H1 (cell line): ENCODE data around the gene LIN28B. TPM values are rescaled to one million over a fixed set of nuclear protein-coding genes. Genes with fewer than 3 reads are reported as not detected.

ENCODE experiments used
- CTCF ChIA-PET: fragments of 300-600 bp; sonication (Branson Sonifier 250); formaldehyde crosslinking; loops from one replicate; lab custom pipeline; 2021; ENCODE audit not compliant: partially characterized antibody; lab: Charles Lee
- POLR2A ChIA-PET: fragments of 300-600 bp; sonication (Branson Sonifier 250); formaldehyde crosslinking; loops from one replicate; lab custom pipeline; 2021; ENCODE audit warnings: inconsistent platforms; ENCODE audit not compliant: partially characterized antibody; lab: Charles Lee
- DNase-seq, 2 experiments: peaks; one replicate each; pipeline versions ENCODE4 v3.0.0 to v3.0.0-alpha.2; 2010 to 2022; ENCODE audit warnings: low spot score in 2 of 2, low read depth in 1 of 2, mixed read lengths in 1 of 2
- FAIRE-seq: peaks from 2 replicates; lab custom pipeline; 2011; peaks lifted over from hg19 to GRCh38; lab: Jason Lieb, UNC
- H2AFZ ChIP-seq: 2 replicates; pipeline ENCODE4 v1.8.1; 2012; ENCODE audit warnings: low read length, inconsistent platforms
- H2AK5ac ChIP-seq: 2 replicates; pipeline ENCODE4 v1.6.1; 2013; ENCODE audit warnings: low read depth, low read length
- H2BK120ac ChIP-seq: replicated peaks from 2 replicates; pipeline ENCODE3; 2013; ENCODE audit warnings: low read depth, low read length, inconsistent platforms
- H2BK12ac ChIP-seq: 2 replicates; pipeline ENCODE4 v1.6.1; 2013; ENCODE audit warnings: low read depth, low read length
- H2BK15ac ChIP-seq: 2 replicates; pipeline ENCODE4 v1.6.1; 2013; ENCODE audit warnings: low read length
- H2BK20ac ChIP-seq: 2 replicates; pipeline ENCODE4 v1.6.1; 2013; ENCODE audit warnings: low read length
- H2BK5ac ChIP-seq: 2 replicates; pipeline ENCODE4 v1.6.1; 2013; ENCODE audit warnings: low read depth, low read length
- H3K14ac ChIP-seq: 2 replicates; pipeline ENCODE4 v1.6.1; 2013; ENCODE audit warnings: inconsistent platforms; ENCODE audit not compliant: insufficient read length
- H3K18ac ChIP-seq: 2 replicates; pipeline ENCODE4 v1.6.1; 2013; ENCODE audit warnings: low read length; ENCODE audit errors: extremely low read depth
- H3K23ac ChIP-seq: 2 replicates; pipeline ENCODE4 v1.6.1; 2013; ENCODE audit warnings: inconsistent platforms; ENCODE audit not compliant: insufficient read length
- H3K23me2 ChIP-seq: 2 replicates; pipeline ENCODE4 v1.6.1; 2013; ENCODE audit warnings: low read depth, low read length
- H3K27ac ChIP-seq: 2 replicates; pipeline ENCODE4 v1.6.1; 2011; ENCODE audit warnings: low read depth, low read length, inconsistent platforms
- H3K27me3 ChIP-seq, 4 experiments: replicated peaks in 1 of 4; 1 replicate in 1 of 4; 2 replicates in 3 of 4; pipeline versions ENCODE4 v1.6.1 to v1.8.1; 2011 to 2013; ENCODE audit warnings: low read length in 3 of 4, mild to moderate bottlenecking in 3 of 4, inconsistent platforms in 2 of 4, mixed read lengths in 2 of 4, moderate library complexity in 1 of 4; ENCODE audit not compliant: control insufficient read depth in 3 of 4, insufficient read depth in 3 of 4; ENCODE audit errors: extremely low read depth in 1 of 4
- H3K36me3 ChIP-seq, 4 experiments: 2 replicates each; pipeline versions ENCODE4 v1.6.1 to v1.8.1; 2011 to 2013; ENCODE audit warnings: mild to moderate bottlenecking in 4 of 4, low read length in 3 of 4, moderate library complexity in 2 of 4, control low read depth in 1 of 4, inconsistent platforms in 1 of 4; ENCODE audit not compliant: insufficient read depth in 4 of 4, control insufficient read depth in 2 of 4
- H3K4ac ChIP-seq: replicated peaks from 2 replicates; pipeline ENCODE3; 2013; ENCODE audit warnings: low read length, low read depth, mixed read lengths, inconsistent platforms; ENCODE audit not compliant: insufficient read length
- H3K4me1 ChIP-seq, 4 experiments: replicated peaks in 1 of 4; 1 replicate in 1 of 4; 2 replicates in 3 of 4; pipeline versions ENCODE4 v1.6.1 to v1.8.1; 2011 to 2013; ENCODE audit warnings: low read length in 3 of 4, inconsistent platforms in 2 of 4, mixed read lengths in 1 of 4; ENCODE audit not compliant: insufficient read depth in 4 of 4, control insufficient read depth in 3 of 4
- H3K4me2 ChIP-seq, 2 experiments: 2 replicates each; pipeline versions ENCODE4 v1.6.1 to v1.8.1; 2011 to 2013; ENCODE audit warnings: low read depth in 2 of 2, low read length in 2 of 2, control low read depth in 1 of 2, inconsistent platforms in 1 of 2, mild to moderate bottlenecking in 1 of 2; ENCODE audit not compliant: insufficient read depth in 1 of 2
- H3K4me3 ChIP-seq, 4 experiments: fragments of 200-600, 300-600 bp in 1 of 4; sonication (generic), shearing (Covaris generic), sonication (Bioruptor Twin) in 1 of 4; 2 replicates each; pipeline versions ENCODE4 v1.5.1 to v1.8.1; 2011 to 2016; ENCODE audit warnings: low read length in 4 of 4, low read depth in 3 of 4, control low read depth in 2 of 4, inconsistent platforms in 2 of 4, mild to moderate bottlenecking in 2 of 4, mixed read lengths in 1 of 4, moderate library complexity in 1 of 4; ENCODE audit not compliant: insufficient read depth in 2 of 4; ENCODE audit errors: extremely low read depth in 1 of 4
- H3K56ac ChIP-seq: replicated peaks from 2 replicates; pipeline ENCODE3; 2013; ENCODE audit warnings: low read depth, mild to moderate bottlenecking, mixed read lengths, low read length, inconsistent platforms; ENCODE audit not compliant: insufficient read length
- H3K79me1 ChIP-seq: 2 replicates; pipeline ENCODE4 v1.6.1; 2013; ENCODE audit warnings: low read depth, low read length, control low read depth
- H3K79me2 ChIP-seq, 2 experiments: 2 replicates each; pipeline versions ENCODE4 v1.6.1 to v1.8.1; 2012 to 2013; ENCODE audit warnings: low read length in 2 of 2, mild to moderate bottlenecking in 2 of 2, inconsistent platforms in 1 of 2; ENCODE audit not compliant: insufficient read depth in 2 of 2, control insufficient read depth in 1 of 2
- H3K9ac ChIP-seq, 4 experiments: replicated peaks in 1 of 4; 1 replicate in 1 of 4; 2 replicates in 3 of 4; pipeline versions ENCODE4 v1.6.1 to v1.8.1; 2011 to 2013; ENCODE audit warnings: low read depth in 3 of 4, low read length in 3 of 4, control low read depth in 2 of 4, mild to moderate bottlenecking in 2 of 4, moderate library complexity in 2 of 4, inconsistent platforms in 1 of 4; ENCODE audit errors: extremely low read depth in 1 of 4
- H3K9me3 ChIP-seq, 2 experiments: 2 replicates each; pipeline versions ENCODE4 v1.6.1 to v1.8.1; 2012 to 2013; ENCODE audit warnings: mild to moderate bottlenecking in 2 of 2, moderate library complexity in 2 of 2, control low read depth in 1 of 2, inconsistent platforms in 1 of 2, low read depth in 1 of 2, low read length in 1 of 2, mixed read lengths in 1 of 2; ENCODE audit not compliant: insufficient read depth in 2 of 2
- H4K20me1 ChIP-seq, 2 experiments: replicated peaks in 1 of 2; 2 replicates each; pipeline versions ENCODE3 to v1.8.1; 2011 to 2013; ENCODE audit warnings: inconsistent platforms in 2 of 2, low read length in 2 of 2, mild to moderate bottlenecking in 1 of 2; ENCODE audit not compliant: insufficient read depth in 2 of 2, control insufficient read depth in 1 of 2
- H4K5ac ChIP-seq: 2 replicates; pipeline ENCODE4 v1.6.1; 2013; ENCODE audit warnings: low read length, low read depth, mixed read lengths, inconsistent platforms; ENCODE audit not compliant: insufficient read length
- H4K8ac ChIP-seq: 2 replicates; pipeline ENCODE4 v1.8.0; 2013; ENCODE audit warnings: mild to moderate bottlenecking, moderate library complexity, low read length, inconsistent platforms; ENCODE audit not compliant: insufficient read depth; ENCODE audit errors: extremely low read depth
- H4K91ac ChIP-seq: replicated peaks from 2 replicates; pipeline ENCODE3; 2013; ENCODE audit warnings: low read length, mixed read lengths, inconsistent platforms; ENCODE audit not compliant: insufficient read length
- BCL11A ChIP-seq, 2 experiments: IDR thresholded peaks; one replicate each; pipeline ENCODE4 v1.6.1; 2011; ENCODE audit warnings: low read depth in 2 of 2, low read length in 2 of 2, mild to moderate bottlenecking in 2 of 2
- CHD2 ChIP-seq: IDR thresholded peaks from 2 replicates; pipeline ENCODE4 v1.6.1; 2012; ENCODE audit warnings: low read length, improper control_type of control experiment
- MAFK ChIP-seq: IDR thresholded peaks from 2 replicates; pipeline ENCODE4 v1.6.1; 2012; ENCODE audit warnings: low read depth, mild to moderate bottlenecking, improper control_type of control experiment, low read length
- SP2 ChIP-seq: IDR thresholded peaks from 2 replicates; pipeline ENCODE4 v1.6.1; 2012; ENCODE audit warnings: mild to moderate bottlenecking, low read length, inconsistent platforms
- TAF7 ChIP-seq: optimal IDR thresholded peaks from 2 replicates; pipeline ENCODE3; 2011; ENCODE audit warnings: low read depth, mild to moderate bottlenecking, inconsistent platforms, low read length, moderate library complexity, borderline replicate concordance
- WGBS, 2 experiments: shearing (Covaris generic) in 1 of 2; methylation state at CpG; one replicate each; pipeline versions ENCODE4 v1.1.6 to v1.1.7; 2013 to 2015; ENCODE audit warnings: low lambda C conversion rate in 2 of 2, mixed read lengths in 2 of 2, inconsistent platforms in 1 of 2, low coverage in 1 of 2, missing lambda C conversion rate in 1 of 2; ENCODE audit not compliant: insufficient replicate concordance in 2 of 2, insufficient coverage in 1 of 2, insufficient read length in 1 of 2; ENCODE audit errors: extremely low coverage in 1 of 2, missing lambda C conversion rate in 1 of 2; 5-methylcytosine and 5-hydroxymethylcytosine counted together
- polyA plus RNA-seq, 7 experiments: library from polyadenylated mRNA; depleted of rRNA in 3 of 7; stranded (reverse) in 5 of 7; unstranded in 2 of 7; fragments of >200 nt in 5 of 7; fragments of 200-250 nt in 2 of 7; gene quantifications; 1 replicate in 5 of 7; 2 replicates in 1 of 7; 4 replicates in 1 of 7; pipeline versions ENCODE4 v1.2.1 to v1.2.3, GENCODE V29; 2011 to 2013; ENCODE audit warnings: missing spikeins in 2 of 7, mixed read lengths in 2 of 7
- total RNA-seq: library from RNA; stranded (reverse); fragmentation: NEBNext Ultra II Directional; extraction: Animal tissue kit (Norgen Biotek cat#: 25700); gene quantifications from 2 replicates; pipeline ENCODE4 v1.2.1, GENCODE V29; 2021
- TF ChIP-seq, protein P1 (sequence below): IDR thresholded peaks from 2 replicates; pipeline ENCODE4 v1.6.1; 2012; ENCODE audit warnings: inconsistent platforms

LIN28B gene
- total and polyA plus RNA-seq, 2 of the 8 experiments (the other 6 are each of a cell fraction or from before 2014, with no cell fraction given) = 27.4 to 94.7 TPM

DNA sequence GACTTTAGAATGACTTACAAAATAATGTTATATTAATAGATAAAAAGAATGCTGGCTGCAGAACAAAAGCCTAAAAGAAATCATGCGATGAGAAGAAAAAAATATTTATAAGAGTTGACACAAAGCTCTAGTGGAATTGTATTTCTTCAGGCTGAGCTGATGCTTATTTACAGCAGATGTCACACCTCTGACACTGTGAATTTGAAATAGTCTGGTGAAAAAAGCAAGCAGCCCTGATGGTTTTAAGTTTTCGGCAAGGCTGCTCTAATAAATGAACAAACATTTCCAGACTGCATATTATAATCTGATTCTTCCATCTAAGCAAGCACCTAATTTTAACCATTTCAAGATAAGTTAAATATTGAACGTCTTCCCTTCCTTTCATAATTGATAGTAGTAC is 109.9 kb downstream of the LIN28B start:
- Histone ChIP-seq H3K14ac (no peak overlapping the region), H4K8ac (no peak overlapping the region), H2BK12ac (no peak overlapping the region), H3K23me2 (no peaks in the 10 kb centered on the region; the same call in 1 of the 2 replicates), H3K27ac (no peak overlapping the region), H2BK20ac (no peak overlapping the region), H3K4me2 (no peak overlapping the region), H2BK15ac (no peak overlapping the region), H3K79me1 (no peaks in the 10 kb centered on the region; the same call in 1 of the 2 replicates), H2AFZ (no peak overlapping the region), H4K91ac (no peak overlapping the region), H2AK5ac (no peak overlapping the region), H3K4ac (no peak overlapping the region), H3K36me3 (no peaks in the 10 kb centered on the region; a peak in 1 of 8 replicates), H3K23ac (no peak overlapping the region), H3K9me3 (no peaks in the 10 kb centered on the region), H3K27me3 (no peaks in the 10 kb centered on the region), H3K4me3 (no peak overlapping the region), H4K5ac (no peak overlapping the region), H3K56ac (no peak overlapping the region), H2BK5ac (no peak overlapping the region), H3K4me1 (no peaks in the 10 kb centered on the region), H2BK120ac (no peak overlapping the region), H3K79me2 (peaks cover 0 to 55% of the 10 kb centered on the region in 2 experiments; a peak in 2 of 4 replicates), H3K9ac (no peak overlapping the region), H4K20me1 (peaks cover 3% of the 10 kb centered on the region in 2 experiments), H3K18ac (no peak overlapping the region)
- FAIRE-seq (no peak), DNase-seq (no peak)
- CTCF ChIA-PET = interaction anchor here (0.9 to 3.4 kb wide), 2 partner anchors 11 to 168 kb away, joined by 3 to 12 read pairs; no protein-coding TSS in a partner anchor
- TF ChIP-seq MAFK (no peak), SP2 (no peak), BCL11A (IDR thresholded peaks at IDR 0.05; ENCODE audit: low read depth in 2 of 2, low read length in 2 of 2) (no peak), TAF7 (no peak), CHD2 (no peak)
- TF ChIP-seq, protein P1, sequence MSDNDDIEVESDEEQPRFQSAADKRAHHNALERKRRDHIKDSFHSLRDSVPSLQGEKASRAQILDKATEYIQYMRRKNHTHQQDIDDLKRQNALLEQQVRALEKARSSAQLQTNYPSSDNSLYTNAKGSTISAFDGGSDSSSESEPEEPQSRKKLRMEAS = no peak
- POLR2A ChIA-PET = no interaction called here
- 91% methylated on average over 3 of the region's 3 CpGs; no CpG with 5 or more reads in 1 of the 2 experiments for WGBS, 2 experiments
